RWPE2 (cell line): ENCODE results near the gene TTC39B.

Source experiments
- ATAC-seq: fragments of 200-7000 bp; cut with Tn5 transposase; 3 replicates; pipeline ENCODE4 v1.9.1; 2021; ENCODE audit warnings: low read depth
- DNase-seq: peaks from one replicate; pipeline ENCODE4 v3.0.0-alpha.2; 2020; ENCODE audit warnings: low spot score
- H3K27ac ChIP-seq: fragments of 450-650 bp; 2 replicates; pipeline ENCODE4 v1.5.1; 2017; ENCODE audit warnings: mild to moderate bottlenecking; ENCODE audit not compliant: poor library complexity, severe bottlenecking
- H3K27me3 ChIP-seq: fragments of 250-450 bp; sonication (Bioruptor Pico); 2 replicates; pipeline ENCODE4 v1.5.1; 2021; ENCODE audit warnings: mild to moderate bottlenecking, moderate library complexity; ENCODE audit not compliant: insufficient read depth, poor library complexity, severe bottlenecking
- H3K36me3 ChIP-seq: fragments of 250-450 bp; sonication (Bioruptor Pico); 2 replicates; pipeline ENCODE4 v1.5.1; 2020; ENCODE audit warnings: low read depth, mild to moderate bottlenecking, moderate library complexity
- H3K4me1 ChIP-seq: fragments of 250-450 bp; sonication (Bioruptor Pico); 2 replicates; pipeline ENCODE4 v1.5.1; 2021; ENCODE audit warnings: mild to moderate bottlenecking, moderate library complexity; ENCODE audit not compliant: insufficient read depth, poor library complexity, severe bottlenecking
- H3K4me3 ChIP-seq: fragments of 250-450 bp; sonication (Bioruptor Pico); 2 replicates; pipeline ENCODE4 v1.5.1; 2021; ENCODE audit warnings: mild to moderate bottlenecking, moderate library complexity; ENCODE audit not compliant: severe bottlenecking
- H3K9me3 ChIP-seq: fragments of 250-450 bp; sonication (Bioruptor Pico); 2 replicates; pipeline ENCODE4 v1.5.1; 2021; ENCODE audit warnings: mild to moderate bottlenecking, moderate library complexity; ENCODE audit not compliant: severe bottlenecking
- CTCF ChIP-seq: fragments of 450-650 bp; IDR thresholded peaks from one replicate; pipeline ENCODE4 v1.5.1; 2017; ENCODE audit warnings: mild to moderate bottlenecking, moderate library complexity; ENCODE audit not compliant: poor library complexity, severe bottlenecking

TTC39B gene

GRCh38 chr9:15144622-15145061, 162.4 kb downstream of the TTC39B start:
- DNase-seq (no peak), ATAC-seq (peak; percentile 85)
- TF ChIP-seq CTCF: no peak
- Histone ChIP-seq H3K27me3 (no peaks in the 10 kb centered on the region), H3K4me1 (peaks cover 7% of the 10 kb centered on the region), H3K4me3 (no peak overlapping the region), H3K36me3 (no peaks in the 10 kb centered on the region), H3K27ac (no peak overlapping the region), H3K9me3 (no peaks in the 10 kb centered on the region)

GRCh38 chr9:15142878-15143534, 164.0 kb downstream of the TTC39B start:
- H3K9me3 ChIP-seq: no peaks in the 10 kb centered on the region
- H3K36me3 ChIP-seq: no peaks in the 10 kb centered on the region
- peaks cover 7% of the 10 kb centered on the region for H3K4me1 ChIP-seq
- ATAC-seq: peak; percentile 75
- H3K27ac ChIP-seq: no peak overlapping the region
- peak; percentile 90 for TF ChIP-seq CTCF
- H3K27me3 ChIP-seq: no peaks in the 10 kb centered on the region
- no peak overlapping the region for H3K4me3 ChIP-seq
- no peak for DNase-seq

- peaks cover 5% of the 10 kb centered on the region for H3K4me1 ChIP-seq
- no peak overlapping the region for H3K27ac ChIP-seq
- no peaks in the 10 kb centered on the region for H3K27me3 ChIP-seq
- no peaks in the 10 kb centered on the region for H3K9me3 ChIP-seq
- H3K4me3 ChIP-seq: no peak overlapping the region
- no peak for TF ChIP-seq CTCF
- DNase-seq (no peak), ATAC-seq (no peak)
- no peaks in the 10 kb centered on the region for H3K36me3 ChIP-seq
Measured at GRCh38 chr9:15140051-15140450, 167.0 kb downstream of the TTC39B start.

GRCh38 chr9:15139469-15139868, 167.5 kb downstream of the TTC39B start:
- ATAC-seq (no peak), DNase-seq (no peak)
- no peak for TF ChIP-seq CTCF

GRCh38 chr9:15138357-15138686, 168.7 kb downstream of the TTC39B start:
- DNase-seq: no peak
- no peak for ATAC-seq
- no peak overlapping the region for H3K27ac ChIP-seq

More at GRCh38 chr9:15139469-15139868, 167.5 kb downstream of the TTC39B start:
- no peak overlapping the region for H3K4me3 ChIP-seq
- no peaks in the 10 kb centered on the region for H3K9me3 ChIP-seq
- H3K27ac ChIP-seq: no peak overlapping the region
- H3K27me3 ChIP-seq: no peaks in the 10 kb centered on the region
- no peaks in the 10 kb centered on the region for H3K36me3 ChIP-seq
- no peaks in the 10 kb centered on the region for H3K4me1 ChIP-seq

More at GRCh38 chr9:15138357-15138686, 168.7 kb downstream of the TTC39B start:
- Histone ChIP-seq H3K27me3 (no peaks in the 10 kb centered on the region), H3K4me3 (no peak overlapping the region), H3K4me1 (no peaks in the 10 kb centered on the region), H3K36me3 (no peaks in the 10 kb centered on the region), H3K9me3 (no peaks in the 10 kb centered on the region)
- no peak for TF ChIP-seq CTCF
